Panc1 (cell line): ENCODE results near the gene MTMR4. TPM values are rescaled to one million over a fixed set of nuclear protein-coding genes. Genes with fewer than 3 reads are reported as not detected.

ENCODE experiments used
- ATAC-seq: fragments of 200-7000 bp; cut with Tn5 transposase; 2 replicates; pipeline ENCODE4 v1.9.1; 2020; ENCODE audit warnings: mild to moderate bottlenecking, moderate library complexity
- BruUV-seq: library from RNA; stranded (reverse); fragments of 400-500 nt; replicated peaks from 2 replicates; lab custom pipeline; 2021; lab: Mats Ljungman, UMichigan
- CTCF ChIA-PET: fragments of 300-600 bp; sonication (Branson Sonifier 250); formaldehyde crosslinking; loops from one replicate; lab custom pipeline; 2022; ENCODE audit warnings: antibody characterized with exemption; lab: Charles Lee
- POLR2A ChIA-PET: fragments of 300-600 bp; sonication (Branson Sonifier 250); formaldehyde crosslinking; loops from one replicate; lab custom pipeline; 2022; ENCODE audit warnings: antibody characterized with exemption; lab: Charles Lee
- DNase-seq: peaks from one replicate; pipeline ENCODE4 v3.0.0-alpha.2; 2010; ENCODE audit warnings: low read depth, low spot score
- H3K27ac ChIP-seq: 2 replicates; pipeline ENCODE4 v1.5.1; 2011; ENCODE audit warnings: mild to moderate bottlenecking, low read length, inconsistent platforms
- H3K27me3 ChIP-seq: fragments of 200-500 bp; sonication (Bioruptor generic); 2 replicates; pipeline ENCODE4 v1.6.0; 2014; ENCODE audit warnings: low read length, inconsistent platforms; ENCODE audit not compliant: control insufficient read depth, insufficient read depth
- H3K36me3 ChIP-seq: fragments of 200-500 bp; sonication (Bioruptor generic); 2 replicates; pipeline ENCODE4 v1.5.1; 2014; ENCODE audit warnings: inconsistent platforms, mild to moderate bottlenecking, low read length, moderate library complexity; ENCODE audit not compliant: control insufficient read depth, insufficient read depth
- H3K4me1 ChIP-seq: 2 replicates; pipeline ENCODE4 v1.5.1; 2011; ENCODE audit warnings: inconsistent platforms, mild to moderate bottlenecking, low read length, moderate library complexity; ENCODE audit not compliant: control insufficient read depth, insufficient read depth
- H3K4me3 ChIP-seq, 2 experiments: 2 replicates each; pipeline ENCODE4 v1.5.1; 2011 to 2012; ENCODE audit warnings: low read depth in 2 of 2, low read length in 2 of 2, mild to moderate bottlenecking in 2 of 2, inconsistent platforms in 1 of 2, moderate library complexity in 1 of 2
- H3K9me3 ChIP-seq: fragments of 200-500 bp; sonication (Bioruptor generic); 2 replicates; pipeline ENCODE4 v1.5.1; 2014; ENCODE audit warnings: low read depth, mild to moderate bottlenecking, inconsistent platforms, low read length, moderate library complexity; ENCODE audit not compliant: control insufficient read depth, insufficient read depth
- POLR2AphosphoS5 ChIP-seq: IDR thresholded peaks from 2 replicates; pipeline ENCODE4 v1.6.1; 2012; ENCODE audit warnings: mild to moderate bottlenecking, low read depth, low read length, moderate library complexity
- SIN3A ChIP-seq: IDR thresholded peaks from 2 replicates; pipeline ENCODE4 v1.6.1; 2012; ENCODE audit warnings: low read depth, mild to moderate bottlenecking, low read length, moderate library complexity, borderline replicate concordance; ENCODE audit not compliant: insufficient read depth
- TCF7L2 ChIP-seq: IDR thresholded peaks from 2 replicates; pipeline ENCODE4 v1.6.1; 2011; ENCODE audit warnings: mild to moderate bottlenecking, low read depth, low read length, inconsistent platforms
- in situ Hi-C: cut with HindIII; loops from 2 replicates; pipeline ENCODE4 v1.10.0; 2016; ENCODE audit warnings: low sequenced_read_pairs, low pct_unique_long_range_greater_than_20kb
- intact Hi-C: fragments of 100-400 bp; cut with micrococcal nuclease; formaldehyde crosslinking; loops from one replicate; pipeline ENCODE4 v1.10.0; 2022; ENCODE audit not compliant: unreplicated experiment
- total RNA-seq: library from RNA; stranded (reverse); gene quantifications from one replicate; pipeline ENCODE4 v1.2.1, GENCODE V29; 2021; ENCODE audit not compliant: unreplicated experiment
- TF ChIP-seq, protein P1 (sequence below), 2 experiments: IDR thresholded peaks; 2 replicates each; pipeline ENCODE4 v1.6.1; 2011 to 2012; ENCODE audit warnings: low read depth in 2 of 2, control low read depth in 1 of 2, low read length in 1 of 2, mild to moderate bottlenecking in 1 of 2, moderate library complexity in 1 of 2; ENCODE audit not compliant: insufficient read depth in 1 of 2
- TF ChIP-seq, protein P2 (sequence below): fragments of 450-650 bp; IDR thresholded peaks from 2 replicates; pipeline ENCODE4 v1.5.1; 2017; ENCODE audit warnings: mild to moderate bottlenecking

The MTMR4 gene
- total RNA-seq, 1 experiment from 2014 or later = 20.8 TPM

GRCh38 chr17:58510075-58510474, 4.4 kb downstream of the MTMR4 start:
- POLR2A ChIA-PET = no interaction called here
- in situ Hi-C loops = no loop called here

DNA sequence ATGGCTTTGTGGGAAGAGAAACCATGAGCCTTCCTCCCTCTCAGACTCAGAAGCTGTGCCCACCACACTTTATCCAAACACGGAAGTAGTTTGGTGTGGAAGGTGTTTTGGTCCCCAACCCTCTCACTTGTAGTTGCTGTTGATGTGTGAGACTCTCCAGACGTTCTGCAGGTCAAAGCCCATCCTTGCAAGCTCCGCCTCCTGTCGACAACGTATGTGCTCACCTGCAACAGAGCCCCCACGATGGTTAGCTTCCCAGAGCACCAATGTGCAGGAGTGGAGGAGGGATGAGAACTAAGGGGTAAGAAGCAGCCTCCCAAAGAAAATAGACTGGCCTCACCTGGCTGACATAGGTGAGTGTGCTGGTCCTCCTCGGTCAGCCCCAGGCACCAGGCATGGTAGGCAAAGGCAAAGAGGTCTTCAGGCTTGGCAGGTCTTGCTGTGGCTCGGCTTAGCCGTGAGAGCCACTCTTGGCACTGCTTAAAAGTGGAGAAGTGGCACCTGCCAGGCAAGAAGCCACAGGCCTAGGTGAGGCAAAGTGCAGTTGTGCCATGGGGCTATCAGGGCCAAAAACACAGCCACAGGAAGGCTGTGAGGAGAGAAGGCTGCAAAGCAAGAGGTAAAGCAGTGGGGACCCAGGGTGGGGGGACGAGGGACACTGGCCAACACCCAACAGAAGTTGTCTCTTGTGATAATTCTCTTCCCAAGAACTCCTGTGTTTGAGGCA, 5.9 kb downstream of the MTMR4 start:
- Histone ChIP-seq H3K4me3 (no peak overlapping the region), H3K27me3 (no peaks in the 10 kb centered on the region), H3K27ac (no peak overlapping the region), H3K9me3 (no peaks in the 10 kb centered on the region), H3K36me3 (no peaks in the 10 kb centered on the region), H3K4me1 (no peaks in the 10 kb centered on the region; the same call in 1 of the 2 replicates)
- TF ChIP-seq, protein P1, sequence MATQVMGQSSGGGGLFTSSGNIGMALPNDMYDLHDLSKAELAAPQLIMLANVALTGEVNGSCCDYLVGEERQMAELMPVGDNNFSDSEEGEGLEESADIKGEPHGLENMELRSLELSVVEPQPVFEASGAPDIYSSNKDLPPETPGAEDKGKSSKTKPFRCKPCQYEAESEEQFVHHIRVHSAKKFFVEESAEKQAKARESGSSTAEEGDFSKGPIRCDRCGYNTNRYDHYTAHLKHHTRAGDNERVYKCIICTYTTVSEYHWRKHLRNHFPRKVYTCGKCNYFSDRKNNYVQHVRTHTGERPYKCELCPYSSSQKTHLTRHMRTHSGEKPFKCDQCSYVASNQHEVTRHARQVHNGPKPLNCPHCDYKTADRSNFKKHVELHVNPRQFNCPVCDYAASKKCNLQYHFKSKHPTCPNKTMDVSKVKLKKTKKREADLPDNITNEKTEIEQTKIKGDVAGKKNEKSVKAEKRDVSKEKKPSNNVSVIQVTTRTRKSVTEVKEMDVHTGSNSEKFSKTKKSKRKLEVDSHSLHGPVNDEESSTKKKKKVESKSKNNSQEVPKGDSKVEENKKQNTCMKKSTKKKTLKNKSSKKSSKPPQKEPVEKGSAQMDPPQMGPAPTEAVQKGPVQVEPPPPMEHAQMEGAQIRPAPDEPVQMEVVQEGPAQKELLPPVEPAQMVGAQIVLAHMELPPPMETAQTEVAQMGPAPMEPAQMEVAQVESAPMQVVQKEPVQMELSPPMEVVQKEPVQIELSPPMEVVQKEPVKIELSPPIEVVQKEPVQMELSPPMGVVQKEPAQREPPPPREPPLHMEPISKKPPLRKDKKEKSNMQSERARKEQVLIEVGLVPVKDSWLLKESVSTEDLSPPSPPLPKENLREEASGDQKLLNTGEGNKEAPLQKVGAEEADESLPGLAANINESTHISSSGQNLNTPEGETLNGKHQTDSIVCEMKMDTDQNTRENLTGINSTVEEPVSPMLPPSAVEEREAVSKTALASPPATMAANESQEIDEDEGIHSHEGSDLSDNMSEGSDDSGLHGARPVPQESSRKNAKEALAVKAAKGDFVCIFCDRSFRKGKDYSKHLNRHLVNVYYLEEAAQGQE (IDR thresholded peaks at IDR 0.05; ENCODE audit: insufficient read depth in 1 of 2, low read depth in 2 of 2, low read length in 1 of 2) = no peak
- TF ChIP-seq SIN3A = no peak
- TF ChIP-seq, protein P2, sequence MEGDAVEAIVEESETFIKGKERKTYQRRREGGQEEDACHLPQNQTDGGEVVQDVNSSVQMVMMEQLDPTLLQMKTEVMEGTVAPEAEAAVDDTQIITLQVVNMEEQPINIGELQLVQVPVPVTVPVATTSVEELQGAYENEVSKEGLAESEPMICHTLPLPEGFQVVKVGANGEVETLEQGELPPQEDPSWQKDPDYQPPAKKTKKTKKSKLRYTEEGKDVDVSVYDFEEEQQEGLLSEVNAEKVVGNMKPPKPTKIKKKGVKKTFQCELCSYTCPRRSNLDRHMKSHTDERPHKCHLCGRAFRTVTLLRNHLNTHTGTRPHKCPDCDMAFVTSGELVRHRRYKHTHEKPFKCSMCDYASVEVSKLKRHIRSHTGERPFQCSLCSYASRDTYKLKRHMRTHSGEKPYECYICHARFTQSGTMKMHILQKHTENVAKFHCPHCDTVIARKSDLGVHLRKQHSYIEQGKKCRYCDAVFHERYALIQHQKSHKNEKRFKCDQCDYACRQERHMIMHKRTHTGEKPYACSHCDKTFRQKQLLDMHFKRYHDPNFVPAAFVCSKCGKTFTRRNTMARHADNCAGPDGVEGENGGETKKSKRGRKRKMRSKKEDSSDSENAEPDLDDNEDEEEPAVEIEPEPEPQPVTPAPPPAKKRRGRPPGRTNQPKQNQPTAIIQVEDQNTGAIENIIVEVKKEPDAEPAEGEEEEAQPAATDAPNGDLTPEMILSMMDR = no peak
- no peak for TF ChIP-seq TCF7L2
- TF ChIP-seq POLR2AphosphoS5 = no peak
- ATAC-seq (no peak), DNase-seq (no peak)
- BruUV-seq = no TSS peak
- intact Hi-C loops (no loop called here), in situ Hi-C loops (no loop called here)
- ChIA-PET CTCF (no interaction called here), POLR2A (no interaction called here)

More at GRCh38 chr17:58510075-58510474, 4.4 kb downstream of the MTMR4 start:
- Histone ChIP-seq H3K27me3 (no peaks in the 10 kb centered on the region), H3K4me3 (no peak overlapping the region), H3K9me3 (no peaks in the 10 kb centered on the region), H3K36me3 (no peaks in the 10 kb centered on the region; the same call in 1 of the 2 replicates), H3K27ac (no peak overlapping the region), H3K4me1 (peaks cover 3% of the 10 kb centered on the region; the same call in 1 of the 2 replicates)
- DNase-seq = no peak
- intact Hi-C loops = loop anchor here (10.0 kb wide), 1 partner anchor 125 kb away; no protein-coding TSS in a partner anchor
- TF ChIP-seq POLR2AphosphoS5 (no peak), TCF7L2 (no peak), SIN3A (no peak)
- TF ChIP-seq, protein P2 = no peak
- TF ChIP-seq, protein P1 (IDR thresholded peaks at IDR 0.05; ENCODE audit: insufficient read depth in 1 of 2, low read depth in 2 of 2, low read length in 1 of 2) = no peak
- no peak for ATAC-seq
- BruUV-seq = no TSS peak
- CTCF ChIA-PET = no interaction called here
